ENCODE measurements around the gene CBR3.

GRCh38 chr21:36122977-36123376, 11.9 kb upstream of the CBR3 start:
- TF ChIP-seq, protein P1, sequence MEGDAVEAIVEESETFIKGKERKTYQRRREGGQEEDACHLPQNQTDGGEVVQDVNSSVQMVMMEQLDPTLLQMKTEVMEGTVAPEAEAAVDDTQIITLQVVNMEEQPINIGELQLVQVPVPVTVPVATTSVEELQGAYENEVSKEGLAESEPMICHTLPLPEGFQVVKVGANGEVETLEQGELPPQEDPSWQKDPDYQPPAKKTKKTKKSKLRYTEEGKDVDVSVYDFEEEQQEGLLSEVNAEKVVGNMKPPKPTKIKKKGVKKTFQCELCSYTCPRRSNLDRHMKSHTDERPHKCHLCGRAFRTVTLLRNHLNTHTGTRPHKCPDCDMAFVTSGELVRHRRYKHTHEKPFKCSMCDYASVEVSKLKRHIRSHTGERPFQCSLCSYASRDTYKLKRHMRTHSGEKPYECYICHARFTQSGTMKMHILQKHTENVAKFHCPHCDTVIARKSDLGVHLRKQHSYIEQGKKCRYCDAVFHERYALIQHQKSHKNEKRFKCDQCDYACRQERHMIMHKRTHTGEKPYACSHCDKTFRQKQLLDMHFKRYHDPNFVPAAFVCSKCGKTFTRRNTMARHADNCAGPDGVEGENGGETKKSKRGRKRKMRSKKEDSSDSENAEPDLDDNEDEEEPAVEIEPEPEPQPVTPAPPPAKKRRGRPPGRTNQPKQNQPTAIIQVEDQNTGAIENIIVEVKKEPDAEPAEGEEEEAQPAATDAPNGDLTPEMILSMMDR (IDR thresholded peaks at IDR 0.05; ENCODE audit: insufficient read depth, low read length, poor library complexity, severe bottlenecking), result peak; percentile 24
- TF ChIP-seq EZH2phosphoT487 (conservative IDR thresholded peaks at IDR 0.05; ENCODE audit: low read length), result no peak
